ENCODE results near the gene KCNA2. TPM values are rescaled to one million over a fixed set of nuclear protein-coding genes. Genes with fewer than 3 reads are reported as not detected.

Gene KCNA2
- total RNA-seq, 1 experiment from 2014 or later, result not detected

DNA sequence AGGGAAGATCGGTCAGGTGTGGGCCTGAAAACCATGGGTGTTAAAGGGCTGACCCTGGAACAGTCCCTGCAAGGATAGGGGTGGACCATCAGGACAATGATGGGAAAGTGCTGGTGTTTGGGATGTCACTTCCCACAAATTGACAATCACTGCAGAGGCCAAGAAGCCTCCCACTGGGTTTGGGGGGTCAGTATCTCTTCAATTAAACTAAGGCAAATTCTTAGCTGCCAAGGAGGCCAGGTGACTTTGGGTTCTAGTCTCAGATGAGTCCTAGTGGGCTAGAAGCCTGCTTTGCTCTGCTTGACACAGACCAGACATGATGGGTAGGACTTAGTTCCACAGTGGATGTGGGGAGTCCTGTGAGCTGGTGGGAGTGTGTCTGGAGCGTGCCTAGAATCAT is 29.3 kb upstream of the KCNA2 start:
- Histone ChIP-seq H3K4me3 (no peak overlapping the region), H3K36me3 (no peaks in the 10 kb centered on the region), H3K27ac (no peak overlapping the region), H3K27me3 (replicated peaks) (0 out of 2 replicates have a peak, but pooled peaks cover 3% of the 10 kb centered on the region), H3K9me3 (replicated peaks) (no peaks in the 10 kb centered on the region), H3K4me1 (replicated peaks) (no peaks in the 10 kb centered on the region)
- no peak for DNase-seq (ENCODE audit: low read depth in 1 of 2, low spot score in 2 of 2)

DNA sequence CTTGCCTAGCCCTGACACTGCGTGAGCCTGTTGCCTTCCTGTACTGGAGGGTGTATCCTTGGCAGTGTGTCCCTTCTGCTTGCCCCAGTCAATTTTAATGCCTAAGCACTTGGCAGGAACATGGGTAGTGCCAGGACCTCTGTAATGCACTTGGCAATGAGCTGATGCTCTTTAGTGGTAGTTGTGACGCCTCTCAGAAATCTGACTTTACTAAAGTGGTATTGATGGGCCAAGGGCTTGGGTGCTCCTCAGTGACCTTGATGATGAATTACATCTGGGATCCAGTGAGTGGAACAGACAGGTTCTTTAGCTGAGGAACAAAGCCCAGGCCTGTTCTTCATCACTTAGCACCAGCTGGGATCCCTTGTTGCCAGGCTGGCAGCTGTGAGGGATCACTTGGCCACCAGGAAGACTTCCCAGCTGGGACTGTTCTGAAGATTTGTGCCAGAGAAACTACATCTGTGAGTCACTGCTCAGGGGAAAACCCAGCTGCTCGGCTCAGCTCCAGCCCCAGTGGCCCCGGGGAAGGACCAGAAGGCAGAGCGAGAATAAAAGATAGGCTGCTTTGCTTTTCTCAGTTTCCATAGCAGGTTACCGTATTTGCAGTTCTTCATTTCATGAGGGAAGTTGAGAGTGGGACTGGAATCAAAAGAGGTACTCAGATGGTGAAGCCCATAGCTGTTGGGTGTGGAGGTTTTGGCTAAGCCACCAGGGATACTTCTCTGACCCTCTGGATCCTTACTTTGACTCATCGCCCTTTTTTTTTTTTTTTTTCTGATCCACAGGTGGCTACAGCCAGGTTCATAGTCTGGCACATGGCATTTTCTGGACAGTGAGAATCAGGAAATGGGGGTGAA is 28.5 kb upstream of the KCNA2 start:
- no peak for DNase-seq (ENCODE audit: low read depth in 1 of 2, low spot score in 2 of 2)
- Histone ChIP-seq H3K4me1 (replicated peaks) (no peaks in the 10 kb centered on the region), H3K36me3 (no peaks in the 10 kb centered on the region), H3K4me3 (no peak overlapping the region), H3K27ac (no peak overlapping the region), H3K27me3 (replicated peaks) (0 out of 2 replicates have a peak, but pooled peaks cover 3% of the 10 kb centered on the region), H3K9me3 (replicated peaks) (no peaks in the 10 kb centered on the region)

DNA sequence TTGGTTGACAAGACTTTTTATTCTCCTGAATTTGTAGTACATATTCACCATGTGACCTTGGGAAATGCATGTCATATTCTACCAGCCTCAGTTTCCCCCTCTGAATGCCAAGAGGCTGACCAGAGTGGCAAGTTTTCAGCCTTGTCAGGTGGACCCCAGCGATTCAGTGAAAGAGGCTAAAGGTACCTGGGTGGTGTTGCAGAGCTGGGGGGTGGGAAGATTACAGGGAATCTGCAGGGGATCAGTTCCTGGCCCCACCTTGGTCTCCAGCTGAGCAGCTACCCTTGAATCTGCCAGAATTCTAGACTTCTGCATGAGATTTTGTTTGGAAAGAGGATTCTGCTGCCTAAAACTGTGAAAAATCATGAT is 27.9 kb upstream of the KCNA2 start:
- no peaks in the 10 kb centered on the region for H3K36me3 ChIP-seq
- H3K4me3 ChIP-seq, result no peak overlapping the region
- H3K27me3 ChIP-seq (replicated peaks), result 0 out of 2 replicates have a peak, but pooled peaks cover 3% of the 10 kb centered on the region
- H3K4me1 ChIP-seq (replicated peaks), result no peaks in the 10 kb centered on the region
- H3K9me3 ChIP-seq (replicated peaks), result no peaks in the 10 kb centered on the region
- no peak overlapping the region for H3K27ac ChIP-seq
- no peak for DNase-seq (ENCODE audit: low read depth in 1 of 2, low spot score in 2 of 2)

DNA sequence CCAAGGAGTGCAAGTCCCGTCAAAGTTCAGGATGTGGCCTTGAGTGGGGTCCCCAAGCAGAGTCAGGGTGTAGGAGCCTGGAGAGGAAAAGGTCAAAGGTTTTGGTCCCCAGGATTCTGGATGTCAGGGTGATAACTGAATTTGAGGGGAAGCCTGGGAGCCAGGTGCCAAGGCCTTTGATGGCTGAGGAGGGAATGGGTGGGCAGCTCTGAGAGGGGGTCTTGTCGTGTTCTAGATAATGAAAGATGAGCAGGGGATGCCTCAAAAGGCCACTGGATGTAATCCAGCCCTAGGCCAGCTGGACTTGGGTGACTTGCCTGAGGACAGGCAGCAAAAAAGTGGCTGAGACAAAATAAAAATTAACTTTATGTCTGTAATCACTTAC is 27.5 kb upstream of the KCNA2 start:
- H3K9me3 ChIP-seq (replicated peaks), result no peaks in the 10 kb centered on the region
- H3K4me3 ChIP-seq, result no peak overlapping the region
- H3K4me1 ChIP-seq (replicated peaks), result no peaks in the 10 kb centered on the region
- no peaks in the 10 kb centered on the region for H3K36me3 ChIP-seq
- DNase-seq (ENCODE audit: low read depth in 1 of 2, low spot score in 2 of 2), result no peak
- 0 out of 2 replicates have a peak, but pooled peaks cover 3% of the 10 kb centered on the region for H3K27me3 ChIP-seq (replicated peaks)
- no peak overlapping the region for H3K27ac ChIP-seq

DNA sequence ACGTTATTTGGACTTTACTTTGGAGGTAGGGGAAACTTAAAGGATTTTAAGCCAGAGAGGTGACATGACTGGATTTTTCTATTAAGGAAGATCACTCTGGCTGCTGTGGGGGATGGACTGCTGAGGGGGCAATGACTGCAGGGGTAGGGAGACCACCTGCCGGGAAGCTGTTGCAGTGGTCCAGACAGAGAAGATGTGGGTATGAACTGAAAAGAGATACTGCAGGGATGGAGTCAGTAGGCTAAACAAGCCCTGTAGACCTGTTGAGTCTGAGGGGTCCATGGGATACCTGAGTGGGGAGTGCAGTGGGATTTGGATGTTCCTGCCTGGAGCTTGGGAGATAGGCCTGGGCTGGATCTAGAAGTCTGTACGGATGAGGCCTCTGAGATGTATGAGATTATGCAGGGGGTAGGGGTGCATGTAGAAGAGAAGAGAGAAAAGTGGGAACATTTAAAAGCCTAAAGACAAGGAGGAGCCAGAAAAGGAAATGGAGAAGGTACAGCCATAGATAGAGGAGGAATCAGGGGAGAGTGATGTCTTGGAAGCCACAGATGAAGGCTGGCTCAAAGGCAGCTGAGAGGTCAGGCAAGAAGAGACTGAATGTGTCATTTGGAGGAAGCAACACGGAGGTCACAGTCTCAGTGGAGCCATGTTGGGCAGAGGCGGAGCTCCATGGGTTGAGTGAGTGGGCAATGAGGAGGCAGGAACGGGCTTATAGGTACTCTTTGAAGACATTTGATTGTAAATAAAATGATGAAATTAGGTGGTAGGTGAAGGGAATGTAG is 25.9 kb upstream of the KCNA2 start:
- Histone ChIP-seq H3K4me3 (no peak overlapping the region), H3K9me3 (replicated peaks) (no peaks in the 10 kb centered on the region), H3K27me3 (replicated peaks) (0 out of 2 replicates have a peak, but pooled peaks cover 3% of the 10 kb centered on the region), H3K36me3 (no peaks in the 10 kb centered on the region), H3K27ac (no peak overlapping the region), H3K4me1 (replicated peaks) (no peaks in the 10 kb centered on the region)
- no peak for DNase-seq (ENCODE audit: low read depth in 1 of 2, low spot score in 2 of 2)

DNA sequence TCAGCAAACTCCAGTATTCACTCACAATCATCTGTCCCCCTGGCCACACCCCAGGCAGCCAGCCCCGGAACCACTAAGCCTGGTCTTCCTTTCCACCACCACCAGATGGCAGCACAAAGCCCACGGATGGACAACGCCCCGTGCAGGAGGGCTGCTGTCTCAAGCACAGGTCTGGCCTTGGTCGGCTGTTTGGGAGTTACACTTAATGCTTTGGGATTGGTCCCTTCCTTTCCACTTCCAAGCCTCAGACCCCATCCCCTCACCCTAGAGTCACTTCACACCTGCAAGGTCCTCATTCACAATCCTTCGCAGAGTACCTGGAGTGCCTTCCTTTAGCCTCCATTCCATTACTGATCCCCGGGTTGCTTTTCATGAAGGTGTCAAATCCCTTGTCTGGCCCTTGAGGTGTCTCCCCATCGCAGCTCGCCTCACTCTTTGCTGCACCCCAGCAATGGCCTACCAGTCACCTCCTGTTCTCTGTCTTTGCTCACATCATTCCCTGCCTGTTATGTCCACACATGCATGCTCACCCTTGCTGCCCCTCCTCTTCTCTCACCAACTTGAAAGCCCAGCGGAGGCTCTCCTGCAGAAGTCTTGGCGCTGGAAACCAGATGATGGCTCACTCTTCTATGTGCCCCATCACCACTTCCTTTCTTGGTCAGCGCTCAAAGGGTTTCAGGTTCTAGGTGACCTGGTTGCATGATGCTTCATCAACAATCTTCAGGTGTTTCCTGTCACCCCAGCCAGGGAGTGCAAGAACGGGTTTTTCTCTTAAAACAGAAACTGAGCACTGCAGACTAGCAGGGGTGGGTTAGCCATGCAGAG is 24.9 kb upstream of the KCNA2 start:
- DNase-seq (ENCODE audit: low read depth in 1 of 2, low spot score in 2 of 2), result peak; percentile 31 to 66
- H3K27me3 ChIP-seq (replicated peaks), result 0 out of 2 replicates have a peak, but pooled peaks cover 3% of the 10 kb centered on the region
- no peak overlapping the region for H3K27ac ChIP-seq
- no peak overlapping the region for H3K4me3 ChIP-seq
- no peaks in the 10 kb centered on the region for H3K4me1 ChIP-seq (replicated peaks)
- no peaks in the 10 kb centered on the region for H3K9me3 ChIP-seq (replicated peaks)
- H3K36me3 ChIP-seq, result no peaks in the 10 kb centered on the region

DNA sequence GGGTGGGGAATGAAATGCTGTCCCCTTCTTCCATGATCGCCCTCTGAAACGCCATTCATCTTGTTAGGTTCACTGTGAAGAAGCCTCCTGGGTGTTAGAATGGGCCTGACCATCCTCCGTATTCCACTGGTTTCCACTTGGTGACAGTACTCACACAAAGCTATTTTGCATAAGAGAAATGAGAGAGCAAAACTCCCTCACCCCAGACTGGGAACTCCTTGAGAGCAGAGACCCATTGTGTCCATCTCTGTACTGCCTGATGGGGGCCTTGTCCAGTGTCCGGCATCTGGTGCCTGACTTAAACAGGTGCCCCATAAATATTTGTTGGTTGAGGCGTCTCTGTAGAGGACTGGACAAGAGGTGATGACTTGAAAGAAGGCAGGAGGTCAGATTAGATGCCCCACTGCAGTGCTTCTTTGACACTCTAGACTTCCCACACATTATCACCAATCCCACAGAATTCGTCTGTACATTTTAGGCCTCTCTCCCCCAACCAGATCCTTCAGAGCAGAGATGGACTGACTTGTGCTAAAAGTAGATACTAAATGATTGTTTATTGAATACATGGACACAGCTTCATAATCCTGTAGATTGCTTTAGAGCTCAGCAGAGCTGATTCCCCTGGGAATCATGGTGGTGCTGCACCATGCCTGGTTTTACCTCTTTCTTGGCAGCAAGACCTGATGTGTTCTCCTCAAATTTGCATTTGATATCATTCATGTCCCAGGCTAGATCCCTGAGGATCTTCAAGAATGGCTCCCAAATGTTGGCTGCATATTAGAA is 22.4 kb upstream of the KCNA2 start:
- no peak overlapping the region for H3K4me3 ChIP-seq
- no peak overlapping the region for H3K27ac ChIP-seq

DNA sequence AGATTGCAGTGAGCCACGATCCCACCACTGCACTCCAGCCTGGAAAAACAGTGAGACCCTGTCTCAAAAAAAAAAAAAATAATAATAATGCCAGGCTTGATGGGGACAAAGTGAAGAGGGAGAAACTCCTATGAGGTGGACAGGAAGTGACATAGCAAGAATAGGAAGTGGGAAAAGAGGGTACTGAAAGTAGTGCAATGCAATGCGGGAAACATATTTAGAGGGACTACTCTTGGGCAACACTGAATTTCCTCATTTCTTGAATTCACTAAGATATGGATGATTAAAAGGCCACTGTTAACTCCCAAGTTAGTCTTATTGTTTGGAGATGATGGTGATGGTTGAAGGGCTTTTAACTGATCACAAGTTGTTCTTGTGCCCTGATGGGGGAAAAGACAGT is 21.6 kb upstream of the KCNA2 start:
- H3K4me3 ChIP-seq, result no peak overlapping the region
- no peak for DNase-seq (ENCODE audit: low read depth in 1 of 2, low spot score in 2 of 2)
- H3K27ac ChIP-seq, result no peak overlapping the region
- peaks cover 4% of the 10 kb centered on the region; the same call in 1 of the 2 replicates for H3K27me3 ChIP-seq (replicated peaks)
- H3K4me1 ChIP-seq (replicated peaks), result no peaks in the 10 kb centered on the region
- no peaks in the 10 kb centered on the region for H3K9me3 ChIP-seq (replicated peaks)
- H3K36me3 ChIP-seq, result no peaks in the 10 kb centered on the region

More for the DNA sequence above, 22.4 kb upstream of the KCNA2 start:
- Histone ChIP-seq H3K36me3 (no peaks in the 10 kb centered on the region), H3K4me1 (replicated peaks) (no peaks in the 10 kb centered on the region), H3K27me3 (replicated peaks) (no peaks in the 10 kb centered on the region), H3K9me3 (replicated peaks) (no peaks in the 10 kb centered on the region)
- no peak for DNase-seq (ENCODE audit: low read depth in 1 of 2, low spot score in 2 of 2)

DNA sequence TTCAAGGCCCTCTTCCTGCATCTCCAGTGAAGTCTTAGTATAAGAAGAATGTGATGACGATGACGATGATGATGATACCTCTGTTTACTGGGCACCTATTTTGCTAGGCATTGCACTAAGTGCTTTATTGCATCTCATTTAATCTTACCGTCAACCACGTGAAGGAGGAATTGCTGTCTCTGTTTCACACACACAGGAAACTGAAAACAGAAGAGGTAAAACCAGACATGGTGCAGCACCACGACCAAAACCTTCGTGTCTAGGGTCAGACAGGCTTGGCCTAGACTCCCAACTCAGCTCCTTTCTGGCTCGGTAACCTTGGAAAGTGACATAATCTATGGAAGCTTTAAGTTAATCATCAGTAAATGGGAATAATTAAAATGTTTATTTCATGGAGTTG is 20.7 kb upstream of the KCNA2 start:
- Histone ChIP-seq H3K36me3 (no peaks in the 10 kb centered on the region), H3K27ac (no peak overlapping the region), H3K9me3 (replicated peaks) (no peaks in the 10 kb centered on the region), H3K4me1 (replicated peaks) (no peaks in the 10 kb centered on the region), H3K4me3 (no peak overlapping the region), H3K27me3 (replicated peaks) (peaks cover 7% of the 10 kb centered on the region; the same call in 1 of the 2 replicates)
- DNase-seq (ENCODE audit: low read depth in 1 of 2, low spot score in 2 of 2), result no peak

DNA sequence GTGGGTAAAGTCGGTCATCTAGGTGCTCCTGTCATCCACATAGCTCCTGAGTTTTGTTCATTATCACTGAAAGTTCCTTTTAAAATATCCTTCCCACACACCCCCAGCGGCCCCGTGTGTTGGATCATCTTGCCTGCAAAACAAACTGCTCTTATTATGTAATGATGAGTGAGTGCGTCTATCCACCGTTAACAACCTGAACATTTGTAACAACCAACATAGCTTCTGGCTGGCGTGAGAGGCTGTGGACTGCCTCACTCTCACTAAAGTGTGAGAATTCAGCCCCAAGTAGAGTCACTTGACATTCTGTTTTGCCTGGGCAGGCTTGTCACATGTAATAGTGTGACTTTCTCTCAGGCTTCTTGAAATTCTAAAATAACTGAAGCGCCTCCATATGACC is 14.5 kb upstream of the KCNA2 start:
- Histone ChIP-seq H3K4me3 (no peak overlapping the region), H3K27me3 (replicated peaks) (peaks cover 17% of the 10 kb centered on the region; the same call in 1 of the 2 replicates), H3K27ac (no peak overlapping the region), H3K4me1 (replicated peaks) (no peaks in the 10 kb centered on the region), H3K36me3 (no peaks in the 10 kb centered on the region), H3K9me3 (replicated peaks) (no peaks in the 10 kb centered on the region)
- DNase-seq (ENCODE audit: low read depth in 1 of 2, low spot score in 2 of 2), result no peak

DNA sequence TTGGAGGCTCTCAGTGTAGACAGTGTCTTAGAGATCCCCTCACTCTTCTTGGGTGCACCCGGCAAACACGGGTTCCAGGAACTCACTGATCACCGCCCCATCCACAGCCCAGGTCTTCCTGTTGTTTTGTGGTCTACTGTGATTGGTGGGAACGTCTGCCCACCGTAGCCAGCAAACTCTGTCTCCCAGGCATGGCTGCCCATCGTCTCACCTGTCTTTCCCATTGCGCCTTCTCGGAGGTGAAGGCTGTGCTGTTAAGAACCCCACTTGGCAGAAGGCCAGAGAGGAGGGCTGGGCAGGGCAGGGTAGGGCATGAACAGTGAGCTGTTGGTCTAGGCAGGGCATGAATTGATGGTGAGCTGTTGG is 14.1 kb upstream of the KCNA2 start:
- no peak overlapping the region for H3K4me3 ChIP-seq
- no peak overlapping the region for H3K27ac ChIP-seq
- H3K9me3 ChIP-seq (replicated peaks), result no peaks in the 10 kb centered on the region
- H3K4me1 ChIP-seq (replicated peaks), result no peaks in the 10 kb centered on the region
- no peaks in the 10 kb centered on the region for H3K36me3 ChIP-seq
- no peak for DNase-seq (ENCODE audit: low read depth in 1 of 2, low spot score in 2 of 2)
- peaks cover 17% of the 10 kb centered on the region; the same call in 1 of the 2 replicates for H3K27me3 ChIP-seq (replicated peaks)

DNA sequence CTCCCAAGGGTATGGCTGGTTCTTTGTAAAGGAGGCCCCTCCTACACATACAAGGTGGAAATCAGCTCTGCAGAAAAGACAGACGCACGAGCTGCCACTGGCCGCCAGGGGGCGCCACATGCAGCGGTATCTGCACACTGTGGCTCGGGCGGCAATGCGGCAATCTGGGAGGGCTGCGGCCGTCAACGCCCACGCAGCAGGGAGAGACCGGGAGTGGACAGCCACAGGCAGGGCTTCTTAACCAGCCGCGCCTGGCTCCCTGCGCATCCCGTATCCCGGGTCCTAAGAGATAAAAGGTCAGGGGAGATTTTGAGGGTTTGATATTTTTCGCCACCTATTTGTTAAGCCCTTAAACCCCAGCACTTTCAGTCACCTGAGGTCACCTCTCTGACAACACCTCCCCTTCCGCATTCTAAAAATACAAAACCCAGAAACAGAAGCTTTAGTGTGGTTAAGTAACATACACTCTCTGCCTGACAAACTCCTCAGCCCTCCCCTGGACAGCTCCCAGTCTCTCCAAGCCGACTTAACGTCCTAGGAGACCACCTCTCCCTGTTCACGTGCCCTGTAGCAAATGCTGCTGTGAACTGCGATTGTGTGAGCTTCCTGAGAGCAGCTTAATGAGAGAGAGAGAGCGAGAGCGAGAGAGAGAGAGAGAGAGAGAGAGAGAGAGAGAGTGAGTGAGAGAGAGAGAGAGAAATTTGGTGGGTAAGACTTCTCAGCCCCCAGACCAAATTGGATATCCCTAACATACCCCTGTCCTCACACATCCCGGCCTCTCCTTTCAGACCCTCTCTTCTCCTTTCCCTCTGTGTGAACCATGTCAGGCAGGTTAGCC is 13.5 kb upstream of the KCNA2 start:
- Histone ChIP-seq H3K27ac (no peak overlapping the region), H3K4me3 (no peak overlapping the region), H3K9me3 (replicated peaks) (no peaks in the 10 kb centered on the region), H3K36me3 (no peaks in the 10 kb centered on the region), H3K27me3 (replicated peaks) (peaks cover 17% of the 10 kb centered on the region; the same call in 1 of the 2 replicates), H3K4me1 (replicated peaks) (no peaks in the 10 kb centered on the region)
- peak; percentile 52 to 73 for DNase-seq (ENCODE audit: low read depth in 1 of 2, low spot score in 2 of 2)
